ENCODE data around the gene CYBA. TPM values are rescaled to one million over a fixed set of nuclear protein-coding genes. Genes with fewer than 3 reads are reported as not detected.
A peak's percentile ranks its signal among the peaks of the same experiment; 100 is the strongest.

CYBA gene
- total and polyA plus RNA-seq, 2 of the 13 experiments (the other 11 are each of a cell fraction or from before 2014, with no cell fraction given) = 196 to 250 TPM

- TF ChIP-seq HOXA9 (CRISPR knock-in tag; IDR thresholded peaks at IDR 0.05; ENCODE audit: borderline replicate concordance) (no peak), SIN3A (IDR thresholded peaks at IDR 0.05; ENCODE audit: borderline replicate concordance, low read depth, low read length) (peak; percentile 28; the same call in 1 of the 2 replicates), ARNTL (CRISPR knock-in tag; IDR thresholded peaks at IDR 0.05) (no peak), ZNF629 (CRISPR knock-in tag; conservative IDR thresholded peaks at IDR 0.05) (0 out of 2 replicates have a peak, but pooled peaks have one; percentile 21), TP53 (CRISPR knock-in tag; conservative IDR thresholded peaks at IDR 0.05) (no peak), ZNF746 (CRISPR knock-in tag; IDR thresholded peaks at IDR 0.05) (peak; percentile 72; the same call in 1 of the 2 replicates), HDAC6 (IDR thresholded peaks at IDR 0.05; ENCODE audit: low read depth, low read length) (no peak), PRDM10 (CRISPR knock-in tag; IDR thresholded peaks at IDR 0.05; ENCODE audit: low read depth) (no peak), ZKSCAN8 (CRISPR knock-in tag; IDR thresholded peaks at IDR 0.05; ENCODE audit: borderline replicate concordance) (peak; percentile 58; the same call in 1 of the 2 replicates), POLR2AphosphoS5 (IDR thresholded peaks at IDR 0.05; ENCODE audit: low read depth, low read length) (no peak), ZNF773 (CRISPR knock-in tag; IDR thresholded peaks at IDR 0.05; ENCODE audit: borderline replicate concordance) (no peak), PHF20 (CRISPR knock-in tag; IDR thresholded peaks at IDR 0.05) (no peak), RFX5 (IDR thresholded peaks at IDR 0.05; ENCODE audit: low read depth, low read length) (no peak), ZNF768 (CRISPR knock-in tag; IDR thresholded peaks at IDR 0.05) (no peak), ZNF383 (CRISPR knock-in tag; IDR thresholded peaks at IDR 0.05; ENCODE audit: borderline replicate concordance) (no peak), PCBP1 (IDR thresholded peaks at IDR 0.05; ENCODE audit: borderline replicate concordance, low read depth, low read length) (no peak), ZNF710 (CRISPR knock-in tag; IDR thresholded peaks at IDR 0.05; ENCODE audit: borderline replicate concordance) (no peak), PHF21A (CRISPR knock-in tag; IDR thresholded peaks at IDR 0.05) (no peak), ZNF264 (CRISPR knock-in tag; IDR thresholded peaks at IDR 0.05) (0 out of 2 replicates have a peak, but pooled peaks have one; percentile 26), BRCA1 (CRISPR knock-in tag; IDR thresholded peaks at IDR 0.05) (no peak), ZNF788 (CRISPR knock-in tag; IDR thresholded peaks at IDR 0.05; ENCODE audit: borderline replicate concordance) (peak; percentile 76; the same call in 1 of the 2 replicates), CREM (IDR thresholded peaks at IDR 0.05) (peak; percentile 35; the same call in 1 of the 2 replicates), CREM (CRISPR knock-in tag; IDR thresholded peaks at IDR 0.05) (no peak), ZFX (CRISPR knock-in tag; IDR thresholded peaks at IDR 0.05; ENCODE audit: low read depth) (peak; percentile 75), SPEN (CRISPR knock-in tag; IDR thresholded peaks at IDR 0.05; ENCODE audit: low read depth) (peak; percentile 83), HNF4G (IDR thresholded peaks at IDR 0.05; ENCODE audit: borderline replicate concordance, low read depth, low read length) (peak; percentile 86), HNF4G (CRISPR knock-in tag; IDR thresholded peaks at IDR 0.05; ENCODE audit: borderline replicate concordance, low read depth) (peak; percentile 76; the same call in 1 of the 2 replicates)
Observed at GRCh38 chr16:88597856-88598491, 52.9 kb downstream of the CYBA start (continued).
